Body of pancreas (tissue), 4 donors: Measurements from ENCODE around the gene MGAT5.

ENCODE experiments used
- POLR2A ChIP-seq, 3 donors: fragments of 450-650 bp; IDR thresholded peaks; one replicate each; pipeline ENCODE4 v1.6.1; 2016; ENCODE audit warnings: antibody characterized with exemption in 3 of 3, mild to moderate bottlenecking in 2 of 3
- TF ChIP-seq, protein P1 (sequence below), 7 experiments: fragments of 450-650 bp in 4 of 7; fragments of 200-600 bp in 3 of 7; sonication (generic) in 3 of 7; IDR thresholded peaks; one replicate each; pipeline ENCODE4 v1.5.1; 2016 to 2019; ENCODE audit warnings: antibody characterized with exemption in 7 of 7

- no peak for TF ChIP-seq POLR2A (IDR thresholded peaks at IDR 0.05)
- TF ChIP-seq, protein P1, sequence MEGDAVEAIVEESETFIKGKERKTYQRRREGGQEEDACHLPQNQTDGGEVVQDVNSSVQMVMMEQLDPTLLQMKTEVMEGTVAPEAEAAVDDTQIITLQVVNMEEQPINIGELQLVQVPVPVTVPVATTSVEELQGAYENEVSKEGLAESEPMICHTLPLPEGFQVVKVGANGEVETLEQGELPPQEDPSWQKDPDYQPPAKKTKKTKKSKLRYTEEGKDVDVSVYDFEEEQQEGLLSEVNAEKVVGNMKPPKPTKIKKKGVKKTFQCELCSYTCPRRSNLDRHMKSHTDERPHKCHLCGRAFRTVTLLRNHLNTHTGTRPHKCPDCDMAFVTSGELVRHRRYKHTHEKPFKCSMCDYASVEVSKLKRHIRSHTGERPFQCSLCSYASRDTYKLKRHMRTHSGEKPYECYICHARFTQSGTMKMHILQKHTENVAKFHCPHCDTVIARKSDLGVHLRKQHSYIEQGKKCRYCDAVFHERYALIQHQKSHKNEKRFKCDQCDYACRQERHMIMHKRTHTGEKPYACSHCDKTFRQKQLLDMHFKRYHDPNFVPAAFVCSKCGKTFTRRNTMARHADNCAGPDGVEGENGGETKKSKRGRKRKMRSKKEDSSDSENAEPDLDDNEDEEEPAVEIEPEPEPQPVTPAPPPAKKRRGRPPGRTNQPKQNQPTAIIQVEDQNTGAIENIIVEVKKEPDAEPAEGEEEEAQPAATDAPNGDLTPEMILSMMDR (IDR thresholded peaks at IDR 0.05) = no peak
Measured at GRCh38 chr2:134348239-134348638, 94.4 kb downstream of the MGAT5 start.
